Lung (tissue), 12 donors: Measurements from ENCODE around the gene TPST2. TPM values are rescaled to one million over a fixed set of nuclear protein-coding genes. Genes with fewer than 3 reads are reported as not detected.

Source experiments
- ATAC-seq: fragments of 200-7000 bp; cut with Tn5 transposase; one replicate; pipeline ENCODE4 v1.9.1; 2020; ENCODE audit warnings: moderate number of reproducible peaks; ENCODE audit not compliant: insufficient read depth, low FRiP score
- DNase-seq, 3 donors: peaks; one replicate each; pipeline ENCODE4 v3.0.0-alpha.2; 2013 to 2017
- H3K27ac ChIP-seq, 2 donors: one replicate each; pipeline ENCODE4 v1.5.1; 2013; ENCODE audit warnings: mild to moderate bottlenecking in 2 of 2, moderate library complexity in 2 of 2, control low read depth in 1 of 2, inconsistent platforms in 1 of 2, low read depth in 1 of 2, low read length in 1 of 2
- H3K27me3 ChIP-seq, 3 donors: one replicate each; pipeline ENCODE4 v1.5.1; 2013; ENCODE audit warnings: low read length in 2 of 3; ENCODE audit not compliant: control insufficient read depth in 3 of 3, insufficient read depth in 3 of 3
- H3K36me3 ChIP-seq, 4 donors: one replicate each; pipeline ENCODE4 v1.5.1; 2013; ENCODE audit warnings: low read length in 4 of 4, mild to moderate bottlenecking in 1 of 4, moderate library complexity in 1 of 4; ENCODE audit not compliant: control insufficient read depth in 4 of 4, insufficient read depth in 4 of 4
- H3K4me1 ChIP-seq, 5 donors: one replicate each; pipeline ENCODE4 v1.5.1; 2013; ENCODE audit warnings: low read length in 5 of 5, mild to moderate bottlenecking in 2 of 5, moderate library complexity in 1 of 5; ENCODE audit not compliant: control insufficient read depth in 5 of 5, insufficient read depth in 5 of 5
- H3K4me3 ChIP-seq: one replicate; pipeline ENCODE4 v1.5.1; 2013; ENCODE audit warnings: mild to moderate bottlenecking, control low read depth, moderate library complexity
- H3K9ac ChIP-seq, 2 donors: one replicate each; pipeline ENCODE4 v1.5.1; 2013; ENCODE audit warnings: low read length in 2 of 2, control low read depth in 1 of 2; ENCODE audit not compliant: insufficient read depth in 1 of 2
- H3K9me3 ChIP-seq, 4 donors: one replicate each; pipeline ENCODE4 v1.5.1; 2013; ENCODE audit warnings: low read length in 3 of 4, mild to moderate bottlenecking in 1 of 4, moderate library complexity in 1 of 4; ENCODE audit not compliant: control insufficient read depth in 4 of 4, insufficient read depth in 3 of 4
- WGBS, 2 donors: extraction: QIAGEN DNeasy Blood & Tissue Kit; methylation state at CpG; one replicate each; pipeline ENCODE4 v1.1.7; 2013; 5-methylcytosine and 5-hydroxymethylcytosine counted together
- polyA plus RNA-seq, 2 donors: library from polyadenylated mRNA; stranded (reverse); fragments of 200-250 nt; gene quantifications; one replicate each; pipeline ENCODE4 v1.2.1, GENCODE V29; 2013
- total RNA-seq, 2 donors: library from RNA; depleted of rRNA in 1 of 2; stranded (reverse); fragments of >200 nt in 1 of 2; gene quantifications; one replicate each; pipeline ENCODE4 v1.2.1, GENCODE V29; 2014 to 2021
- TF ChIP-seq, protein P1 (sequence below): IDR thresholded peaks from 2 replicates; pipeline ENCODE4 v1.5.1; 2012; ENCODE audit warnings: mild to moderate bottlenecking; ENCODE audit errors: control extremely low read depth, extremely low read depth
- donor health status: control.
- donor health status: control.
- donor health status: Bipolar disorder and iron deficiency.
- donor health status: healthy.
- donor health status: DM: yes; HTN: yes; CAD: no.

The TPST2 gene
- total and polyA plus RNA-seq, 4 donors = 32.6 to 72.3 (median 59.9) TPM

- Histone ChIP-seq H3K27me3 (no peaks in the 10 kb centered on the region), H3K4me1 (peaks cover 0 to 28% (median 11%) of the 10 kb centered on the region in 5 donors), H3K9ac (no peak overlapping the region), H3K9me3 (no peaks in the 10 kb centered on the region), H3K27ac (no peak overlapping the region), H3K36me3 (peaks cover 0 to 10% (median 0%) of the 10 kb centered on the region in 4 donors), H3K4me3 (no peak overlapping the region)
- ATAC-seq (no peak), DNase-seq (peak in 2 of 3 donors; percentile 30 to 47)
- TF ChIP-seq, protein P1, sequence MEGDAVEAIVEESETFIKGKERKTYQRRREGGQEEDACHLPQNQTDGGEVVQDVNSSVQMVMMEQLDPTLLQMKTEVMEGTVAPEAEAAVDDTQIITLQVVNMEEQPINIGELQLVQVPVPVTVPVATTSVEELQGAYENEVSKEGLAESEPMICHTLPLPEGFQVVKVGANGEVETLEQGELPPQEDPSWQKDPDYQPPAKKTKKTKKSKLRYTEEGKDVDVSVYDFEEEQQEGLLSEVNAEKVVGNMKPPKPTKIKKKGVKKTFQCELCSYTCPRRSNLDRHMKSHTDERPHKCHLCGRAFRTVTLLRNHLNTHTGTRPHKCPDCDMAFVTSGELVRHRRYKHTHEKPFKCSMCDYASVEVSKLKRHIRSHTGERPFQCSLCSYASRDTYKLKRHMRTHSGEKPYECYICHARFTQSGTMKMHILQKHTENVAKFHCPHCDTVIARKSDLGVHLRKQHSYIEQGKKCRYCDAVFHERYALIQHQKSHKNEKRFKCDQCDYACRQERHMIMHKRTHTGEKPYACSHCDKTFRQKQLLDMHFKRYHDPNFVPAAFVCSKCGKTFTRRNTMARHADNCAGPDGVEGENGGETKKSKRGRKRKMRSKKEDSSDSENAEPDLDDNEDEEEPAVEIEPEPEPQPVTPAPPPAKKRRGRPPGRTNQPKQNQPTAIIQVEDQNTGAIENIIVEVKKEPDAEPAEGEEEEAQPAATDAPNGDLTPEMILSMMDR = no peak
- WGBS, 2 donors = 69% methylated on average over 11 of the region's 11 CpGs
Measured at GRCh38 chr22:26568207-26568706, 21.7 kb downstream of the TPST2 start.

DNA sequence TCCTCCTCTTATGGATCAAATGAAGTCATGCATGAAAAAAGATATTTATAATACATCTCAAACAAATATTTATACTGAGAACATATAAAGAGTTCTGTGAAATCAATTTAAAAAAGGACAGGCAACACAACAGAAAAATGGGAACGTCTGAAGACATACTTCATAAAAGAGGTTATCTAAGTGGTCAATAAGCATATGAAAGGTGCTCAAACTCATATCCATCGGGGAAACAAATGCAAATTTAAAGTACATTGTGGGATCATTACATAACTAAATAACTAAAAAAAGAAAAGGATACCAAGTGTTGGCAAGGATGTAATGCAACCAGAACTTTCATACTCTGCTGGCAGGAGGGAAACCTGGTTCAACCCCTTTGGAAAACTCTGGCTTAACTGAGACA is 22.3 kb downstream of the TPST2 start:
- ATAC-seq (no peak), DNase-seq (no peak)
- no peak overlapping the region for H3K4me3 ChIP-seq
- peaks cover 0 to 10% (median 0%) of the 10 kb centered on the region in 4 donors for H3K36me3 ChIP-seq
- no peaks in the 10 kb centered on the region for H3K27me3 ChIP-seq
- peaks cover 0 to 28% (median 11%) of the 10 kb centered on the region in 5 donors for H3K4me1 ChIP-seq
- H3K27ac ChIP-seq = no peak overlapping the region
- WGBS, 2 donors = 68 to 78% methylated on average over 2 of the region's 2 CpGs
- H3K9ac ChIP-seq = no peak overlapping the region
- H3K9me3 ChIP-seq = no peaks in the 10 kb centered on the region
- TF ChIP-seq, protein P1 = no peak

DNA sequence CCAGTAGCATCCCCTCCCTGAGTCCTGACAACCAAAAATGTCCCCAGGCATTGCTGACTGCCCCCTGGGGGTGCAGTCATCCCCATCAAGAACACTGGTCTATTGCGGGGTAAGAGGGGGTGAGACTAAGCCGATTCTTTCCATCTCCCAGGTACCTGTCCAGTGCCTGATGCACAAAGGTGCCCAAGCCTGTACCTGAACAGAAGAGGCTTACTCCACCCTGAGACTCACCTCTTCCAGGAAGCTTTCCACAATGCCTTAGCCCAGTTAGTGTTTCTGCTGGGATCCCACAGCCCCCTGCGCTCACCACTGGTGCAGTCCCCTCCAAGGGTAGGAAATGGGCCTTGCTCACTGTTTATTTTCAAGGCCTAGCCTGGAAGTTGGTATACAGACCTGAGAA is 22.9 kb downstream of the TPST2 start:
- Histone ChIP-seq H3K27ac (no peak overlapping the region), H3K4me1 (peaks cover 0 to 28% (median 6%) of the 10 kb centered on the region in 5 donors)
- 95 to 96% methylated on average over 3 of the region's 3 CpGs for WGBS, 2 donors

More for the DNA sequence above, 22.9 kb downstream of the TPST2 start:
- Histone ChIP-seq H3K4me3 (no peak overlapping the region), H3K9me3 (no peaks in the 10 kb centered on the region), H3K9ac (no peak overlapping the region), H3K36me3 (peaks cover 0 to 10% (median 0%) of the 10 kb centered on the region in 4 donors), H3K27me3 (no peaks in the 10 kb centered on the region)
- ATAC-seq (no peak), DNase-seq (no peak)
- TF ChIP-seq, protein P1 = no peak
